IMR-90 (cell line): ENCODE results near the gene PCDHGA5. TPM values are rescaled to one million over a fixed set of nuclear protein-coding genes. Genes with fewer than 3 reads are reported as not detected.

Experiments used
- ATAC-seq: fragments of 200-7000 bp; cut with Tn5 transposase; 2 replicates; pipeline ENCODE4 v1.9.1; 2020; ENCODE audit warnings: low read depth, mild to moderate bottlenecking, moderate library complexity
- BruUV-seq: library from RNA; stranded (reverse); fragments of 400-500 nt; replicated peaks from 2 replicates; lab custom pipeline; 2021; lab: Mats Ljungman, UMichigan
- CTCF ChIA-PET: fragments of 300-600 bp; formaldehyde crosslinking; extraction: SDS; loops from one replicate; lab custom pipeline; 2021; ENCODE audit warnings: antibody characterized with exemption; lab: Yijun Ruan, JAX
- POLR2A ChIA-PET: fragments of 300-600 bp; sonication (Branson Sonifier 250); formaldehyde crosslinking; loops from one replicate; lab custom pipeline; 2022; ENCODE audit warnings: antibody characterized with exemption; ENCODE audit not compliant: unreplicated experiment; lab: Charles Lee
- DNase-seq: peaks from one replicate; pipeline ENCODE4 v3.0.0; 2013
- H2AFZ ChIP-seq: replicated peaks from 2 replicates; pipeline ENCODE3; 2013; ENCODE audit warnings: low read length, mild to moderate bottlenecking; ENCODE audit not compliant: poor library complexity
- H2AK5ac ChIP-seq: 2 replicates; pipeline ENCODE4 v1.6.1; 2013; ENCODE audit warnings: low read depth, low read length, inconsistent platforms
- H2AK9ac ChIP-seq: replicated peaks from 2 replicates; pipeline ENCODE3; 2013; ENCODE audit warnings: mild to moderate bottlenecking, low read depth, low read length, moderate library complexity; ENCODE audit not compliant: poor library complexity
- H2BK120ac ChIP-seq: 2 replicates; pipeline ENCODE4 v1.6.1; 2013; ENCODE audit warnings: low read depth, low read length, inconsistent platforms
- H2BK15ac ChIP-seq: 3 replicates; pipeline ENCODE4 v1.6.1; 2013; ENCODE audit warnings: low read depth, low read length, inconsistent platforms
- H2BK20ac ChIP-seq: 2 replicates; pipeline ENCODE4 v1.6.1; 2013; ENCODE audit warnings: low read depth, mild to moderate bottlenecking, inconsistent platforms, low read length, moderate library complexity
- H2BK5ac ChIP-seq: 2 replicates; pipeline ENCODE4 v1.6.1; 2013; ENCODE audit warnings: mild to moderate bottlenecking, low read depth, low read length, inconsistent platforms; ENCODE audit not compliant: poor library complexity, severe bottlenecking
- H3K14ac ChIP-seq: replicated peaks from 2 replicates; pipeline ENCODE4 v1.6.1; 2013; ENCODE audit warnings: low read depth, low read length, inconsistent platforms
- H3K18ac ChIP-seq: 2 replicates; pipeline ENCODE4 v1.6.1; 2013; ENCODE audit warnings: low read depth, low read length, control low read depth
- H3K23ac ChIP-seq: 2 replicates; pipeline ENCODE4 v1.6.1; 2013; ENCODE audit warnings: low read depth, low read length, inconsistent platforms
- H3K27ac ChIP-seq: 2 replicates; pipeline ENCODE4 v1.5.1; 2013; ENCODE audit warnings: mild to moderate bottlenecking, control low read depth, low read length; ENCODE audit not compliant: insufficient read depth
- H3K27me3 ChIP-seq: 2 replicates; pipeline ENCODE4 v1.6.1; 2013; ENCODE audit warnings: low read length; ENCODE audit not compliant: control insufficient read depth, insufficient read depth
- H3K36me3 ChIP-seq: 2 replicates; pipeline ENCODE4 v1.6.1; 2013; ENCODE audit warnings: low read length, mixed read lengths; ENCODE audit not compliant: control insufficient read depth, insufficient read depth
- H3K4ac ChIP-seq: 2 replicates; pipeline ENCODE4 v1.6.1; 2013; ENCODE audit warnings: low read depth, low read length, inconsistent platforms
- H3K4me1 ChIP-seq: 2 replicates; pipeline ENCODE4 v1.6.1; 2013; ENCODE audit warnings: low read length, mixed read lengths; ENCODE audit not compliant: control insufficient read depth, insufficient read depth
- H3K4me2 ChIP-seq: 2 replicates; pipeline ENCODE4 v1.6.1; 2013; ENCODE audit warnings: low read depth, mild to moderate bottlenecking, control low read depth, low read length, moderate library complexity
- H3K4me3 ChIP-seq: 2 replicates; pipeline ENCODE4 v1.5.1; 2013; ENCODE audit warnings: low read depth, mild to moderate bottlenecking, control low read depth, low read length, moderate library complexity; ENCODE audit not compliant: insufficient read depth
- H3K56ac ChIP-seq: 2 replicates; pipeline ENCODE4 v1.6.1; 2013; ENCODE audit warnings: low read length, inconsistent platforms; ENCODE audit not compliant: insufficient read depth; ENCODE audit errors: extremely low read depth
- H3K79me1 ChIP-seq, 2 experiments: 2 replicates each; pipeline ENCODE4 v1.6.1; 2013; ENCODE audit warnings: low read length in 2 of 2, inconsistent platforms in 1 of 2, low read depth in 1 of 2
- H3K9ac ChIP-seq: 2 replicates; pipeline ENCODE4 v1.6.1; 2013; ENCODE audit warnings: low read depth, low read length, control low read depth
- H3K9me1 ChIP-seq: 2 replicates; pipeline ENCODE4 v1.6.1; 2013; ENCODE audit warnings: low read length, inconsistent platforms; ENCODE audit not compliant: insufficient read depth
- H3K9me3 ChIP-seq: 2 replicates; pipeline ENCODE4 v1.6.1; 2013; ENCODE audit warnings: low read length; ENCODE audit not compliant: control insufficient read depth, insufficient read depth
- H4K20me1 ChIP-seq: 2 replicates; pipeline ENCODE4 v1.6.1; 2013; ENCODE audit warnings: low read length, inconsistent platforms; ENCODE audit not compliant: insufficient read depth
- H4K5ac ChIP-seq: 2 replicates; pipeline ENCODE4 v1.6.1; 2013; ENCODE audit warnings: mild to moderate bottlenecking, low read depth, low read length, control low read depth
- H4K8ac ChIP-seq, 2 experiments: 2 replicates each; pipeline ENCODE4 v1.6.1; 2013; ENCODE audit warnings: low read depth in 2 of 2, low read length in 2 of 2, control low read depth in 1 of 2, inconsistent platforms in 1 of 2
- H4K91ac ChIP-seq: 2 replicates; pipeline ENCODE4 v1.6.1; 2013; ENCODE audit warnings: low read depth, low read length, inconsistent platforms; ENCODE audit not compliant: insufficient read depth
- CEBPB ChIP-seq: IDR thresholded peaks from 2 replicates; pipeline ENCODE4 v1.6.1; 2012; ENCODE audit warnings: low read depth, low read length, improper control_type of control experiment
- SMC3 ChIP-seq: fragments of 150-350 bp; IDR thresholded peaks from 2 replicates; pipeline ENCODE4 v1.6.1; 2016; ENCODE audit warnings: low read depth, mild to moderate bottlenecking, antibody characterized with exemption, low read length, moderate library complexity
- WGBS, 2 experiments: methylation state at CpG; one replicate each; pipeline versions ENCODE4 v1.1.5 to v1.1.7; 2013; ENCODE audit warnings: missing lambda C conversion rate in 2 of 2; ENCODE audit not compliant: insufficient read length in 1 of 2; ENCODE audit errors: extremely low coverage in 2 of 2; 5-methylcytosine and 5-hydroxymethylcytosine counted together
- dilution Hi-C: fragments of 300-500 bp; cut with HindIII; formaldehyde crosslinking; loops from one replicate; pipeline ENCODE4 v1.14.3; 2018; ENCODE audit warnings: low sequenced_read_pairs; ENCODE audit not compliant: unreplicated experiment
- in situ Hi-C: fragments of 300-500 bp; cut with MboI; formaldehyde crosslinking; loops from 3 replicates; pipeline ENCODE4 v1.14.3; 2019; ENCODE audit warnings: low sequenced_read_pairs, inconsistent platforms, mixed read lengths
- intact Hi-C: fragments of 100-400 bp; cut with micrococcal nuclease; formaldehyde crosslinking; loops from 2 replicates; pipeline ENCODE4 v1.10.0; 2022
- polyA plus RNA-seq, 3 experiments: library from polyadenylated mRNA; depleted of rRNA; stranded (reverse); fragments of >200 nt; gene quantifications; 2 replicates each; pipeline ENCODE4 v1.2.3, GENCODE V29; 2012; ENCODE audit warnings: low replicate concordance in 1 of 3
- total RNA-seq: library from RNA; depleted of rRNA; stranded (reverse); fragments of >200 nt; gene quantifications from 2 replicates; pipeline ENCODE4 v1.2.3, GENCODE V29; 2012

The PCDHGA5 gene
- total and polyA plus RNA-seq, 2 of the 4 experiments (the other 2 are of a cell fraction), result 1.3 to 2.0 TPM

DNA sequence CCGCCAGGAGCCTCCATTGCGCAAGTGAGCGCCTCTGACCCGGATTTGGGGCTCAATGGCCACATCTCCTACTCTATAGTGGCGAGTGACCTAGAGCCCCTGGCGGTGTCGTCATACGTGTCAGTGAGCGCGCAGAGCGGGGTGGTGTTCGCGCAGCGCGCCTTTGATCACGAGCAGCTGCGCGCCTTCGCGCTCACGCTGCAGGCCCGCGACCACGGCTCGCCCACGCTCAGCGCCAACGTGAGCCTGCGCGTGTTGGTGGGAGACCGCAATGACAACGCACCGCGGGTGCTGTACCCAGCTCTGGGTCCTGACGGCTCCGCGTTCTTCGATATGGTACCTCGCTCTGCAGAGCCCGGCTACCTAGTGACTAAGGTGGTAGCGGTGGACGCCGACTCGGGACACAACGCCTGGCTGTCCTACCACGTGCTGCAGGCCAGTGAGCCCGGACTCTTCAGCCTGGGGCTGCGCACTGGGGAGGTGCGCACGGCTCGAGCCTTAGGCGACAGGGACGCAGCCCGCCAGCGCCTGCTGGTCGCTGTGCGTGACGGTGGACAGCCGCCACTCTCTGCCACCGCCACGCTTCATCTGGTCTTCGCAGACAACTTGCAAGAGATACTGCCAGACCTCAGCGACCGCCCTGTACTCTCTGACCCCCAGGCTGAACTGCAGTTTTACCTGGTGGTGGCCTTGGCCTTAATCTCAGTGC is 45.8 kb downstream of the PCDHGA5 start:
- H3K56ac ChIP-seq, result no peak overlapping the region
- no peak overlapping the region for H2AK5ac ChIP-seq
- H3K4me3 ChIP-seq, result no peak overlapping the region
- no peak overlapping the region for H3K14ac ChIP-seq
- H2BK5ac ChIP-seq, result no peak overlapping the region
- TF ChIP-seq CEBPB (peak; percentile 34; the same call in 1 of the 2 replicates), SMC3 (no peak)
- H2BK20ac ChIP-seq, result no peak overlapping the region
- no peak overlapping the region for H4K8ac ChIP-seq
- H3K9me3 ChIP-seq, result peaks cover 59% of the 10 kb centered on the region
- POLR2A ChIA-PET, result no interaction called here
- no peak overlapping the region for H2AFZ ChIP-seq
- no peak overlapping the region for H3K9ac ChIP-seq
- H3K9me1 ChIP-seq, result no peaks in the 10 kb centered on the region
- intact Hi-C loops, result loop anchor here (5.0 kb wide), 1 partner anchor 82 kb away; no protein-coding TSS in a partner anchor
- CTCF ChIA-PET, result no interaction called here
- no peaks in the 10 kb centered on the region for H4K20me1 ChIP-seq
- H3K36me3 ChIP-seq, result peaks cover 17% of the 10 kb centered on the region; the same call in 1 of the 2 replicates
- no TSS peak for BruUV-seq
- H3K27ac ChIP-seq, result no peak overlapping the region
- no peak overlapping the region for H3K23ac ChIP-seq
- dilution Hi-C loops, result no loop called here
- H4K5ac ChIP-seq, result no peak overlapping the region
- in situ Hi-C loops, result no loop called here
- no peak for DNase-seq
- ATAC-seq, result no peak
- H3K27me3 ChIP-seq, result no peaks in the 10 kb centered on the region
- 52% methylated on average over 36 of the region's 64 CpGs; no CpG with 5 or more reads in 1 of the 2 experiments for WGBS, 2 experiments
- H3K18ac ChIP-seq, result no peak overlapping the region
- no peak overlapping the region for H3K4me2 ChIP-seq
- H3K79me1 ChIP-seq, result peaks cover 10 to 12% of the 10 kb centered on the region in 2 experiments; a peak in 3 of 4 replicates
- H3K4ac ChIP-seq, result no peak overlapping the region
- no peak overlapping the region for H2AK9ac ChIP-seq
- no peak overlapping the region for H4K91ac ChIP-seq
- no peak overlapping the region for H2BK15ac ChIP-seq
- H2BK120ac ChIP-seq, result no peak overlapping the region
- H3K4me1 ChIP-seq, result no peaks in the 10 kb centered on the region
